Activated naive CD4-positive, alpha-beta T cell treated with anti-CD3 and anti-CD28 coated beads, Interleukin-2, amount 50 U/mL, for 16 hours (primary cell): ENCODE data around the gene UBE2V1.

Source experiments
- DNase-seq: peaks from one replicate; pipeline ENCODE4 v3.0.0-alpha.2; 2020

The UBE2V1 gene

GRCh38 chr20:50058662-50059402 lies 54.1 kb downstream of the UBE2V1 start:
- DNase-seq: no peak

- DNase-seq: no peak
Observed at GRCh38 chr20:50057714-50058053, 55.3 kb downstream of the UBE2V1 start.

GRCh38 chr20:50056951-50057713 lies 55.8 kb downstream of the UBE2V1 start:
- no peak for DNase-seq

GRCh38 chr20:50056408-50056926 lies 56.5 kb downstream of the UBE2V1 start:
- no peak for DNase-seq

- no peak for DNase-seq
Observed at GRCh38 chr20:50055524-50056083, 57.3 kb downstream of the UBE2V1 start.

- no peak for DNase-seq
Observed at GRCh38 chr20:50054626-50055511, 58.1 kb downstream of the UBE2V1 start.

- DNase-seq: no peak
Observed at GRCh38 chr20:50054231-50054547, 58.8 kb downstream of the UBE2V1 start.

GRCh38 chr20:50053362-50054230 lies 59.4 kb downstream of the UBE2V1 start:
- no peak for DNase-seq

- DNase-seq: no peak
Observed at GRCh38 chr20:50052550-50053361, 60.2 kb downstream of the UBE2V1 start.

- no peak for DNase-seq
Observed at GRCh38 chr20:50050660-50051308, 62.2 kb downstream of the UBE2V1 start.

- no peak for DNase-seq
Observed at GRCh38 chr20:50050214-50050613, 62.7 kb downstream of the UBE2V1 start.

GRCh38 chr20:50049442-50050026 lies 63.4 kb downstream of the UBE2V1 start:
- DNase-seq: no peak

GRCh38 chr20:50048420-50049166 lies 64.4 kb downstream of the UBE2V1 start:
- DNase-seq: no peak

- no peak for DNase-seq
Observed at GRCh38 chr20:50044353-50044960, 68.5 kb downstream of the UBE2V1 start.

GRCh38 chr20:50043573-50044352 lies 69.2 kb downstream of the UBE2V1 start:
- DNase-seq: no peak

GRCh38 chr20:50042370-50043313 lies 70.3 kb downstream of the UBE2V1 start:
- DNase-seq: no peak
